SU-DHL-6 (cell line): ENCODE data around the gene FBXL4.

Experiments
- CTCF ChIP-seq: fragments of 200-600 bp; sonication (generic); IDR thresholded peaks from one replicate; pipeline ENCODE4 v1.5.1; 2017; ENCODE audit warnings: antibody characterized with exemption, mild to moderate bottlenecking, low read length, moderate library complexity; ENCODE audit not compliant: insufficient read depth, poor library complexity, severe bottlenecking
- EZH2phosphoT487 ChIP-seq: fragments of 200-600 bp; sonication (generic), shearing (Covaris generic); conservative IDR thresholded peaks from 2 replicates; pipeline ENCODE4 v1.6.1; 2018; ENCODE audit warnings: mild to moderate bottlenecking, antibody characterized with exemption, low read length, moderate library complexity, mixed read lengths

- TF ChIP-seq CTCF = no peak
- no peak for TF ChIP-seq EZH2phosphoT487
Observed at GRCh38 chr6:98847416-98847778, 100.3 kb downstream of the FBXL4 start.
